ENCODE results near the gene MIPOL1. TPM values are rescaled to one million over a fixed set of nuclear protein-coding genes. Genes with fewer than 3 reads are reported as not detected.

Gene MIPOL1
- total and polyA plus RNA-seq, 2 of the 13 experiments (the other 11 are each of a cell fraction or from before 2014, with no cell fraction given): 8.6 to 34.2 TPM

GRCh38 chr14:37203423-37203822, 5.7 kb downstream of the MIPOL1 start:
- ChIA-PET CTCF (ENCODE audit: low intra/inter-chr PET ratio, low total read pairs) (no interaction called here), POLR2A (no interaction called here)
- no peak overlapping the region for H2AFZ ChIP-seq (ENCODE audit: low read length)
- in situ Hi-C loops (cut with HindIII; ENCODE audit: extremely low pct_ligation_motif_present, low pct_unique_long_range_greater_than_20kb) (no loop called here), intact Hi-C loops (cut with micrococcal nuclease; ENCODE audit: unreplicated experiment) (no loop called here)
- WGBS (ENCODE audit: low lambda C conversion rate): 100% methylated on average over 1 of the region's 1 CpG
- no peaks in the 10 kb centered on the region for H4K20me1 ChIP-seq (ENCODE audit: insufficient read depth, low read length)
- no TSS peak for BruUV-seq (replicated peaks)
- H3K27me3 ChIP-seq (ENCODE audit: control insufficient read depth in 1 of 2, insufficient read depth in 2 of 2, low read length in 2 of 2): no peaks in the 10 kb centered on the region
- peaks cover 22% of the 10 kb centered on the region for H3K79me2 ChIP-seq (ENCODE audit: insufficient read depth, low read length)
- H3K9me3 ChIP-seq (ENCODE audit: low read length): peaks cover 21% of the 10 kb centered on the region
- no peaks in the 10 kb centered on the region for H3K36me3 ChIP-seq (replicated peaks in 1 of 2; ENCODE audit: control insufficient read depth in 1 of 2, insufficient read depth in 2 of 2, low read length in 2 of 2)
- H3K4me2 ChIP-seq (ENCODE audit: low read depth, low read length): no peak overlapping the region
- ATAC-seq (no peak), FAIRE-seq (no peak), DNase-seq (ENCODE audit: low spot score) (no peak)
- peaks cover 47% of the 10 kb centered on the region for H3K4me1 ChIP-seq (ENCODE audit: insufficient read depth, low read length)
- TF ChIP-seq PRDM10 (CRISPR knock-in tag; IDR thresholded peaks at IDR 0.05; ENCODE audit: low read depth): no peak
- TF ChIP-seq REST (IDR thresholded peaks at IDR 0.05; ENCODE audit: borderline replicate concordance in 1 of 2, low read depth in 1 of 2, low read length in 2 of 2): no peak
- TF ChIP-seq CREB1 (IDR thresholded peaks at IDR 0.05): 0 out of 2 replicates have a peak, but pooled peaks have one; percentile 40
- no peak for TF ChIP-seq CREB1 (CRISPR knock-in tag; IDR thresholded peaks at IDR 0.05)
- no peak overlapping the region for H3K4me3 ChIP-seq (replicated peaks in 1 of 3; ENCODE audit: insufficient read depth in 1 of 3, low read depth in 2 of 3, low read length in 3 of 3)
- no peak overlapping the region for H3K9ac ChIP-seq (ENCODE audit: insufficient read depth, low read depth, low read length)
- H3K27ac ChIP-seq (ENCODE audit: extremely low read length, insufficient read depth, low read length): no peak overlapping the region
